Gastrocnemius medialis (tissue), 4 donors: ENCODE results near the gene KMT2E. TPM values are rescaled to one million over a fixed set of nuclear protein-coding genes. Genes with fewer than 3 reads are reported as not detected.

Experiments
- ATAC-seq, 2 donors: fragments of 150-250 bp; one replicate each; pipeline ENCODE4 v1.9.1; 2016
- DNase-seq, 2 donors: peaks; one replicate each; pipeline ENCODE4 v3.0.0-alpha.2; 2019
- H3K27ac ChIP-seq, 4 donors: fragments of 200-600 bp; sonication (generic); 1 replicate in 1 of 4; 2 replicates in 3 of 4; pipeline ENCODE4 v1.5.1; 2016 to 2018; ENCODE audit warnings: mild to moderate bottlenecking in 2 of 4, moderate library complexity in 1 of 4
- H3K27me3 ChIP-seq, 3 donors: fragments of 200-600 bp; sonication (generic) in 2 of 3; 1 replicate in 1 of 3; 2 replicates in 2 of 3; pipeline versions ENCODE4 v1.5.1 to v1.6.0; 2016 to 2019; ENCODE audit warnings: mild to moderate bottlenecking in 1 of 3, moderate library complexity in 1 of 3
- H3K36me3 ChIP-seq, 2 donors: fragments of 200-600 bp; sonication (generic) in 1 of 2; one replicate each; pipeline ENCODE4 v1.5.1; 2017 to 2018
- H3K4me1 ChIP-seq, 2 donors: fragments of 200-600 bp; sonication (generic) in 1 of 2; one replicate each; pipeline ENCODE4 v1.5.1; 2016 to 2017; ENCODE audit warnings: mild to moderate bottlenecking in 2 of 2
- H3K4me3 ChIP-seq, 4 donors: fragments of 200-600 bp; sonication (generic) in 3 of 4; 1 replicate in 1 of 4; 2 replicates in 3 of 4; pipeline ENCODE4 v1.5.1; 2016 to 2019; ENCODE audit warnings: mild to moderate bottlenecking in 2 of 4
- H3K9me3 ChIP-seq, 3 donors: fragments of 200-600 bp; sonication (generic) in 2 of 3; 1 replicate in 1 of 3; 2 replicates in 2 of 3; pipeline ENCODE4 v1.5.1; 2016 to 2019
- POLR2A ChIP-seq, 2 donors: fragments of 450-650 bp; IDR thresholded peaks; one replicate each; pipeline ENCODE4 v1.6.1; 2017; ENCODE audit warnings: antibody characterized with exemption in 2 of 2, mild to moderate bottlenecking in 2 of 2, moderate library complexity in 2 of 2
- in situ Hi-C, 4 donors: fragments of 200-750 bp; cut with MboI; loops; one replicate each; pipeline versions ENCODE4 v1.15.0 to v1.8.0; 2017; ENCODE audit warnings: low sequenced_read_pairs in 4 of 4
- intact Hi-C: fragments of 100-400 bp; cut with DNase I; formaldehyde crosslinking; loops from one replicate; pipeline ENCODE4 v1.15.1; 2023; ENCODE audit warnings: low total_unique reads
- total RNA-seq, 4 donors: library from RNA; depleted of rRNA; stranded (reverse); fragments of >200 nt; gene quantifications; one replicate each; pipeline versions ENCODE4 v1.1.0 to v1.2.3, GENCODE V29; 2016
- TF ChIP-seq, protein P1 (sequence below), 5 experiments: fragments of 450-650 bp in 3 of 5; fragments of 200-600 bp in 2 of 5; sonication (generic) in 2 of 5; IDR thresholded peaks in 4 of 5; conservative IDR thresholded peaks in 1 of 5; 1 replicate in 4 of 5; 2 replicates in 1 of 5; pipeline ENCODE4 v1.5.1; 2016 to 2019; ENCODE audit warnings: antibody characterized with exemption in 5 of 5, mild to moderate bottlenecking in 3 of 5, moderate library complexity in 3 of 5

KMT2E gene
- total RNA-seq, 4 donors from 2014 or later: 29.7 to 72.1 (median 38.0) TPM

DNA sequence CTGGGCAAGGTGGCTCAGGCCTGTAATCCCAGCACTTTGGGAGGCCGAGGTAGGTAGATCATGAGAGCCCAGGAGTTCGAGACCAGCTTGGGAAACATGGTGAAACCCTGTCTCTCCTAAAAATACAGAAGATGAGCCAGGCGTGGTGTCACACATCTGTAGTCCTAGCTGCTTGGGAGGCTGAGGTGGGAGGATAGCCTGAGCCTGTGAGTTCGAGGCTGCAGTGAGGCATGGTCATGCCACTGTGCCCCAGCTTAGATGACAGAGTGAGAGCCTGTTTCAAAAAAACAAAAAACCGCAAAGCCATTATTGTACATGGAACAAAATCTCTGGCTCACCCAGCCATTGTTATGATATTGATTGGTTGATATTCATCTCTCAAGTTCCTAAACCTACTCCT, 53.7 kb downstream of the KMT2E start:
- DNase-seq (no peak), ATAC-seq (no peak)
- intact Hi-C loops (loop anchor here (1.0 kb wide), 1 partner anchor 22 kb away; no protein-coding TSS in a partner anchor), in situ Hi-C loops (no loop called here)
- Histone ChIP-seq H3K36me3 (peaks cover 0 to 32% of the 10 kb centered on the region in 2 donors), H3K27ac (no peak overlapping the region), H3K9me3 (no peaks in the 10 kb centered on the region), H3K4me3 (no peak overlapping the region), H3K27me3 (no peaks in the 10 kb centered on the region), H3K4me1 (no peaks in the 10 kb centered on the region)
- no peak for TF ChIP-seq POLR2A (IDR thresholded peaks at IDR 0.05)
- TF ChIP-seq, protein P1, sequence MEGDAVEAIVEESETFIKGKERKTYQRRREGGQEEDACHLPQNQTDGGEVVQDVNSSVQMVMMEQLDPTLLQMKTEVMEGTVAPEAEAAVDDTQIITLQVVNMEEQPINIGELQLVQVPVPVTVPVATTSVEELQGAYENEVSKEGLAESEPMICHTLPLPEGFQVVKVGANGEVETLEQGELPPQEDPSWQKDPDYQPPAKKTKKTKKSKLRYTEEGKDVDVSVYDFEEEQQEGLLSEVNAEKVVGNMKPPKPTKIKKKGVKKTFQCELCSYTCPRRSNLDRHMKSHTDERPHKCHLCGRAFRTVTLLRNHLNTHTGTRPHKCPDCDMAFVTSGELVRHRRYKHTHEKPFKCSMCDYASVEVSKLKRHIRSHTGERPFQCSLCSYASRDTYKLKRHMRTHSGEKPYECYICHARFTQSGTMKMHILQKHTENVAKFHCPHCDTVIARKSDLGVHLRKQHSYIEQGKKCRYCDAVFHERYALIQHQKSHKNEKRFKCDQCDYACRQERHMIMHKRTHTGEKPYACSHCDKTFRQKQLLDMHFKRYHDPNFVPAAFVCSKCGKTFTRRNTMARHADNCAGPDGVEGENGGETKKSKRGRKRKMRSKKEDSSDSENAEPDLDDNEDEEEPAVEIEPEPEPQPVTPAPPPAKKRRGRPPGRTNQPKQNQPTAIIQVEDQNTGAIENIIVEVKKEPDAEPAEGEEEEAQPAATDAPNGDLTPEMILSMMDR (IDR thresholded peaks at IDR 0.05 in 4 of 5, conservative IDR thresholded peaks at IDR 0.05 in 1 of 5): no peak

DNA sequence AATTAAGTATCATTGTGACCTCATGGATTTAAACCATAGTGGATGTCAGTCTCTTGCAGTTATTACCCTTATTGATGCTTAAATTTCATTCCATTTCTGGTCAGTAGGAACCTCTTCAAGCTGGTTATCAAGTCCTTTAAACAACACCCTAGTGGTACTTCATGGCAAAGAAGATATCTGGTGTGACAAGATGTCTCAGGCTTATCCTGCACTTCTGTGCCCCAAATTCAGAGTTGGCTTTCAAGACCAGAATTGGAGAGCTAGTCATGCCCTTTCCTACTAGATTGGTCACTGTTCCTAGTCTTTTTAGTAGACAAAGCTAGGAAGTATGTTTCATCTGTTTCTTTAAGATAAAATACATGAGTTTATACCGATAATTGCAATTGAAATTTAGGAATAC, 54.9 kb downstream of the KMT2E start:
- Histone ChIP-seq H3K36me3 (peaks cover 0 to 42% of the 10 kb centered on the region in 2 donors), H3K4me3 (no peak overlapping the region), H3K27ac (no peak overlapping the region), H3K27me3 (no peaks in the 10 kb centered on the region), H3K9me3 (no peaks in the 10 kb centered on the region), H3K4me1 (no peaks in the 10 kb centered on the region)
- intact Hi-C loops: loop anchor here (1.0 kb wide), 1 partner anchor 24 kb away; no protein-coding TSS in a partner anchor
- in situ Hi-C loops: no loop called here
- no peak for ATAC-seq
- DNase-seq: no peak
- TF ChIP-seq POLR2A (IDR thresholded peaks at IDR 0.05): no peak
- TF ChIP-seq, protein P1 (IDR thresholded peaks at IDR 0.05 in 4 of 5, conservative IDR thresholded peaks at IDR 0.05 in 1 of 5): peak in 1 of 5 experiments; percentile 10

DNA sequence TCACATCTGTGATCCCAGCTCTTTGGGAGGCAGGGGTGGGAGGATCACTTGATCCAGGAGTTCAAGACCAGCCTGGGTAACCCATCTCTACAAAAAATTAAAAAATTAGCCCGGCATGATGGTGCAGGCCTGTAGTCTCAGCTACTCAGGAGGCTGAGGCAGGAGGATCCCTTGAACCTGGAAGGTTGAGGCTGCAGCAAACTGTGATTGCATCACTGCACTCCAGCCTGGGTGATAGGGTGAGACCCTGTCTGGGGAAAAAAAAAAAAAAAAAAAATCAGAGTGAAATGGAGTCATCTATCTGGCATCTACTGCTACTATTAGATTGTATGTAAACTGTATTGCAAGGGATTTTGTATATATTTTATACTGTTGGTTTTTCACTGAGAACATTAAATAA, 59.1 kb downstream of the KMT2E start:
- no peak for ATAC-seq
- TF ChIP-seq, protein P1 (IDR thresholded peaks at IDR 0.05 in 4 of 5, conservative IDR thresholded peaks at IDR 0.05 in 1 of 5): no peak
- no peak for TF ChIP-seq POLR2A (IDR thresholded peaks at IDR 0.05)
- H3K27me3 ChIP-seq: no peaks in the 10 kb centered on the region
- H3K4me1 ChIP-seq: no peaks in the 10 kb centered on the region
- H3K4me3 ChIP-seq: no peak overlapping the region
- intact Hi-C loops (no loop called here), in situ Hi-C loops (no loop called here)
- DNase-seq: no peak
- peaks cover 0 to 74% of the 10 kb centered on the region in 2 donors for H3K36me3 ChIP-seq
- no peaks in the 10 kb centered on the region for H3K9me3 ChIP-seq
- H3K27ac ChIP-seq: no peak overlapping the region

DNA sequence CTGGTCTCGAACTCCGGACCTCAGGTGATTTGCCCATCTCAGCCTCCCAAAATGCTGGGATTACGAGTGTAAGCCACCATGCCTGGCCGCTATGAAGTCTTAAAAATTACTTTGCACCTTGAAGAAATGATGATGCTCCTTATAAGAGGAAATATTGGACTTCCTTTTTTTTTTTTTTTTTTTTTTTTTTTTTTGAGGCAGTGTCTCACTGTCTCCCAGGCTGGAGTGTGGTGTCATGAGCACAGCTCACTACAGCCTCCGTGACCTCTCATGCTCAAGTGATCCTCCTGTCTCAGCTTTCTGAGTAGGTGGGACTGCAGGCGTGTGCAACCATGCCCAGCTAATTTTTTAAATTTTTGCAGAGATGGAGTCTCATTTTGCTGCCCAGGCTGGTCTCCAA, 65.3 kb downstream of the KMT2E start:
- ATAC-seq (no peak), DNase-seq (no peak)
- Histone ChIP-seq H3K27me3 (no peaks in the 10 kb centered on the region), H3K36me3 (peaks cover 0 to 97% of the 10 kb centered on the region in 2 donors), H3K9me3 (no peaks in the 10 kb centered on the region), H3K27ac (no peak overlapping the region), H3K4me1 (no peaks in the 10 kb centered on the region), H3K4me3 (no peak overlapping the region)
- TF ChIP-seq, protein P1 (IDR thresholded peaks at IDR 0.05 in 4 of 5, conservative IDR thresholded peaks at IDR 0.05 in 1 of 5): no peak
- TF ChIP-seq POLR2A (IDR thresholded peaks at IDR 0.05): no peak
- intact Hi-C loops (no loop called here), in situ Hi-C loops (no loop called here)

DNA sequence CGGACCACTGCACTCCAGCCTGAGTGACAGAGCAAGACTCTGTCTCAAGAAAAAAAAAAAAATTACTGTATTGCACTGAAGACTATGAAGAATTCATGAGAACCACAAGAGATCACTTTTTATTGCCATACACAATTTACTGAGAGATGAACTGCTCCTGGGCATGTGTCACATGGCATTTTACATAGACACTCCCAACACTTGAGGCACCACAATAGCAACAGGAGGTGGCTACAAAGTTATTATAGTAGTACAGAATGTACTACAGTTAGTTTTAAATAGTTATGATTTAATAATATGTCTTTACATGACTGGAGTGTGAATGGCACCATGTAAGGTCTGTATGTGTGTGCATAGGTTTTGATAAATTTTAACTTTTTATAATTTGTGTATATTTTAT, 70.6 kb downstream of the KMT2E start:
- Histone ChIP-seq H3K4me3 (no peak overlapping the region), H3K4me1 (peaks cover 0 to 4% of the 10 kb centered on the region in 2 donors), H3K9me3 (no peaks in the 10 kb centered on the region), H3K27me3 (no peaks in the 10 kb centered on the region), H3K36me3 (peaks cover 0 to 52% of the 10 kb centered on the region in 2 donors), H3K27ac (peak overlapping the region; percentile 21 to 67 (median 47))
- intact Hi-C loops: no loop called here
- DNase-seq: peak in 1 of 2 donors; percentile 17
- in situ Hi-C loops: no loop called here
- TF ChIP-seq, protein P1 (IDR thresholded peaks at IDR 0.05 in 4 of 5, conservative IDR thresholded peaks at IDR 0.05 in 1 of 5): no peak
- TF ChIP-seq POLR2A (IDR thresholded peaks at IDR 0.05): no peak
- peak; percentile 82 to 92 for ATAC-seq
